Panc1 (cell line): ENCODE measurements around the gene SNTG2. TPM values are rescaled to one million over a fixed set of nuclear protein-coding genes. Genes with fewer than 3 reads are reported as not detected.

Experiments used
- ATAC-seq: fragments of 200-7000 bp; cut with Tn5 transposase; 2 replicates; pipeline ENCODE4 v1.9.1; 2020; ENCODE audit warnings: mild to moderate bottlenecking, moderate library complexity
- BruUV-seq: library from RNA; stranded (reverse); fragments of 400-500 nt; replicated peaks from 2 replicates; lab custom pipeline; 2021; lab: Mats Ljungman, UMichigan
- CTCF ChIA-PET: fragments of 300-600 bp; sonication (Branson Sonifier 250); formaldehyde crosslinking; loops from one replicate; lab custom pipeline; 2022; ENCODE audit warnings: antibody characterized with exemption; lab: Charles Lee
- POLR2A ChIA-PET: fragments of 300-600 bp; sonication (Branson Sonifier 250); formaldehyde crosslinking; loops from one replicate; lab custom pipeline; 2022; ENCODE audit warnings: antibody characterized with exemption; lab: Charles Lee
- DNase-seq: peaks from one replicate; pipeline ENCODE4 v3.0.0-alpha.2; 2010; ENCODE audit warnings: low read depth, low spot score
- H3K27ac ChIP-seq: 2 replicates; pipeline ENCODE4 v1.5.1; 2011; ENCODE audit warnings: mild to moderate bottlenecking, low read length, inconsistent platforms
- H3K27me3 ChIP-seq: fragments of 200-500 bp; sonication (Bioruptor generic); 2 replicates; pipeline ENCODE4 v1.6.0; 2014; ENCODE audit warnings: low read length, inconsistent platforms; ENCODE audit not compliant: control insufficient read depth, insufficient read depth
- H3K36me3 ChIP-seq: fragments of 200-500 bp; sonication (Bioruptor generic); 2 replicates; pipeline ENCODE4 v1.5.1; 2014; ENCODE audit warnings: inconsistent platforms, mild to moderate bottlenecking, low read length, moderate library complexity; ENCODE audit not compliant: control insufficient read depth, insufficient read depth
- H3K4me1 ChIP-seq: 2 replicates; pipeline ENCODE4 v1.5.1; 2011; ENCODE audit warnings: inconsistent platforms, mild to moderate bottlenecking, low read length, moderate library complexity; ENCODE audit not compliant: control insufficient read depth, insufficient read depth
- H3K4me3 ChIP-seq, 2 experiments: 2 replicates each; pipeline ENCODE4 v1.5.1; 2011 to 2012; ENCODE audit warnings: low read depth in 2 of 2, low read length in 2 of 2, mild to moderate bottlenecking in 2 of 2, inconsistent platforms in 1 of 2, moderate library complexity in 1 of 2
- H3K9me3 ChIP-seq: fragments of 200-500 bp; sonication (Bioruptor generic); 2 replicates; pipeline ENCODE4 v1.5.1; 2014; ENCODE audit warnings: low read depth, mild to moderate bottlenecking, inconsistent platforms, low read length, moderate library complexity; ENCODE audit not compliant: control insufficient read depth, insufficient read depth
- CTCF ChIP-seq: fragments of 450-650 bp; IDR thresholded peaks from 2 replicates; pipeline ENCODE4 v1.5.1; 2017; ENCODE audit warnings: mild to moderate bottlenecking
- POLR2AphosphoS5 ChIP-seq: IDR thresholded peaks from 2 replicates; pipeline ENCODE4 v1.6.1; 2012; ENCODE audit warnings: mild to moderate bottlenecking, low read depth, low read length, moderate library complexity
- SIN3A ChIP-seq: IDR thresholded peaks from 2 replicates; pipeline ENCODE4 v1.6.1; 2012; ENCODE audit warnings: low read depth, mild to moderate bottlenecking, low read length, moderate library complexity, borderline replicate concordance; ENCODE audit not compliant: insufficient read depth
- TCF7L2 ChIP-seq: IDR thresholded peaks from 2 replicates; pipeline ENCODE4 v1.6.1; 2011; ENCODE audit warnings: mild to moderate bottlenecking, low read depth, low read length, inconsistent platforms
- in situ Hi-C: cut with HindIII; loops from 2 replicates; pipeline ENCODE4 v1.10.0; 2016; ENCODE audit warnings: low sequenced_read_pairs, low pct_unique_long_range_greater_than_20kb
- intact Hi-C: fragments of 100-400 bp; cut with micrococcal nuclease; formaldehyde crosslinking; loops from one replicate; pipeline ENCODE4 v1.10.0; 2022; ENCODE audit not compliant: unreplicated experiment
- total RNA-seq: library from RNA; stranded (reverse); gene quantifications from one replicate; pipeline ENCODE4 v1.2.1, GENCODE V29; 2021; ENCODE audit not compliant: unreplicated experiment
- TF ChIP-seq, protein P1 (sequence below), 2 experiments: IDR thresholded peaks; 2 replicates each; pipeline ENCODE4 v1.6.1; 2011 to 2012; ENCODE audit warnings: low read depth in 2 of 2, control low read depth in 1 of 2, low read length in 1 of 2, mild to moderate bottlenecking in 1 of 2, moderate library complexity in 1 of 2; ENCODE audit not compliant: insufficient read depth in 1 of 2

The SNTG2 gene
- total RNA-seq, 1 experiment from 2014 or later, result not detected

DNA sequence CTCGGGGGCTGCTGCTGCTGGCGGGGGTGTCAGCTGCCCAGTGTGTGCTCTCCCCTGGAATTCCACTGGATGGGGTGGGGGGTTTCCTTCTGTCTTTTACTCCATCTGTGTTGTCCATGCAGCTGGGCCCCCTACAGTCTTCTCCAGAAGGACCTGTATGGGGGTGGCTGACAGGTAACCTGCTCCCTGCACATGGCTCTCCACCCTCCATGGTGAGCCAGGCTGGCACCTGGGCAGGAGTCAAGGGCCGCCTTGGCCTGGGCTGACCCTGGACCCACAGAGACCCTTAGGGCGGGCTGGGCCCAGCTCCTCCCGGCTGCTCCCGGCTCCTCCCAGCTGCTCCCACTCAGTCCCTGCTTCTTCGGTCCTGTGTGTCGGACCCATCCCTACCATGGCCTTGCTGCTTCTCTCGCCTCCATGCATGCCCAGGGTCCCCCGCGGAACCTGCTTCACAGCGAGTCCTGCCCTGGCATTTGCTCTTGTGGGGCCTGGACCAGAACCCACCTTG, 15.0 kb downstream of the SNTG2 start:
- Histone ChIP-seq H3K27me3 (no peaks in the 10 kb centered on the region; the same call in 1 of the 2 replicates), H3K36me3 (no peaks in the 10 kb centered on the region), H3K9me3 (no peaks in the 10 kb centered on the region), H3K4me3 (no peak overlapping the region), H3K27ac (no peak overlapping the region), H3K4me1 (no peaks in the 10 kb centered on the region)
- ATAC-seq (no peak), DNase-seq (no peak)
- no TSS peak for BruUV-seq
- TF ChIP-seq SIN3A, result no peak
- TF ChIP-seq CTCF, result no peak
- TF ChIP-seq TCF7L2, result no peak
- TF ChIP-seq, protein P1, sequence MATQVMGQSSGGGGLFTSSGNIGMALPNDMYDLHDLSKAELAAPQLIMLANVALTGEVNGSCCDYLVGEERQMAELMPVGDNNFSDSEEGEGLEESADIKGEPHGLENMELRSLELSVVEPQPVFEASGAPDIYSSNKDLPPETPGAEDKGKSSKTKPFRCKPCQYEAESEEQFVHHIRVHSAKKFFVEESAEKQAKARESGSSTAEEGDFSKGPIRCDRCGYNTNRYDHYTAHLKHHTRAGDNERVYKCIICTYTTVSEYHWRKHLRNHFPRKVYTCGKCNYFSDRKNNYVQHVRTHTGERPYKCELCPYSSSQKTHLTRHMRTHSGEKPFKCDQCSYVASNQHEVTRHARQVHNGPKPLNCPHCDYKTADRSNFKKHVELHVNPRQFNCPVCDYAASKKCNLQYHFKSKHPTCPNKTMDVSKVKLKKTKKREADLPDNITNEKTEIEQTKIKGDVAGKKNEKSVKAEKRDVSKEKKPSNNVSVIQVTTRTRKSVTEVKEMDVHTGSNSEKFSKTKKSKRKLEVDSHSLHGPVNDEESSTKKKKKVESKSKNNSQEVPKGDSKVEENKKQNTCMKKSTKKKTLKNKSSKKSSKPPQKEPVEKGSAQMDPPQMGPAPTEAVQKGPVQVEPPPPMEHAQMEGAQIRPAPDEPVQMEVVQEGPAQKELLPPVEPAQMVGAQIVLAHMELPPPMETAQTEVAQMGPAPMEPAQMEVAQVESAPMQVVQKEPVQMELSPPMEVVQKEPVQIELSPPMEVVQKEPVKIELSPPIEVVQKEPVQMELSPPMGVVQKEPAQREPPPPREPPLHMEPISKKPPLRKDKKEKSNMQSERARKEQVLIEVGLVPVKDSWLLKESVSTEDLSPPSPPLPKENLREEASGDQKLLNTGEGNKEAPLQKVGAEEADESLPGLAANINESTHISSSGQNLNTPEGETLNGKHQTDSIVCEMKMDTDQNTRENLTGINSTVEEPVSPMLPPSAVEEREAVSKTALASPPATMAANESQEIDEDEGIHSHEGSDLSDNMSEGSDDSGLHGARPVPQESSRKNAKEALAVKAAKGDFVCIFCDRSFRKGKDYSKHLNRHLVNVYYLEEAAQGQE (IDR thresholded peaks at IDR 0.05; ENCODE audit: insufficient read depth in 1 of 2, low read depth in 2 of 2, low read length in 1 of 2), result no peak
- no peak for TF ChIP-seq POLR2AphosphoS5
- CTCF ChIA-PET, result no interaction called here
- POLR2A ChIA-PET, result no interaction called here
- in situ Hi-C loops (no loop called here), intact Hi-C loops (no loop called here)

DNA sequence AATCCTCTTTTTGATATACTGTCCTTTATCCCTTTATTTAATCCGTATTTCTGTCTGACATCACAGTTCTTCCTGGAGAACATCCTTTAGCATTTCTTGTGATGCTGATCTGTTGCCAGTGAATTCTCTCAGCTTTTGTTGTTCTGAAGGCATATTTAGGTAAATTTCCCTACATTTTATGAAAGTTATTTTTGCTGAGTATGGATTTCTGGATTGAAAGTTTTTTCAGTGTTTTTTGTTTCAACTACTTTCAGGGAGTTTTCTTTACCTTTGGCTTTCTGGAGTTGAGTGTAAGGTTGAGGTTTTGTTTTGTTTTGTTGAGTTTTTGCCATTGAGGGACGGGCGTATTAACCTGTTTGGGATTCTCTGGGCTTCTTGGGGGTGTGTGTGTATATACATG, 22.5 kb downstream of the SNTG2 start:
- no peaks in the 10 kb centered on the region for H3K4me1 ChIP-seq
- no peaks in the 10 kb centered on the region for H3K27me3 ChIP-seq
- ATAC-seq (no peak), DNase-seq (no peak)
- H3K9me3 ChIP-seq, result no peaks in the 10 kb centered on the region
- H3K27ac ChIP-seq, result no peak overlapping the region
- in situ Hi-C loops (no loop called here), intact Hi-C loops (no loop called here)
- no peak overlapping the region for H3K4me3 ChIP-seq
- no peaks in the 10 kb centered on the region for H3K36me3 ChIP-seq
- no TSS peak for BruUV-seq
- ChIA-PET CTCF (no interaction called here), POLR2A (no interaction called here)
- TF ChIP-seq SIN3A (no peak), CTCF (no peak), TCF7L2 (no peak), POLR2AphosphoS5 (no peak)
- TF ChIP-seq, protein P1 (IDR thresholded peaks at IDR 0.05; ENCODE audit: insufficient read depth in 1 of 2, low read depth in 2 of 2, low read length in 1 of 2), result no peak
